Adrenal gland (tissue), 5 donors: Measurements from ENCODE around the gene DOK1.

ENCODE experiments used
- CTCF ChIP-seq, 6 experiments: fragments of 450-650 bp in 4 of 6; fragments of 200-600 bp in 2 of 6; sonication (generic) in 1 of 6; IDR thresholded peaks; 1 replicate in 5 of 6; 2 replicates in 1 of 6; pipeline versions ENCODE4 v1.5.1 to v1.8.0; 2016 to 2021; ENCODE audit warnings: antibody characterized with exemption in 6 of 6, mild to moderate bottlenecking in 2 of 6, moderate library complexity in 1 of 6
- POLR2A ChIP-seq, 2 donors: fragments of 450-650 bp; IDR thresholded peaks; one replicate each; pipeline ENCODE4 v1.6.1; 2017; ENCODE audit warnings: antibody characterized with exemption in 2 of 2, mild to moderate bottlenecking in 2 of 2, moderate library complexity in 1 of 2
- donor health status: DM: no; HTN: no; CAD: no.

DNA sequence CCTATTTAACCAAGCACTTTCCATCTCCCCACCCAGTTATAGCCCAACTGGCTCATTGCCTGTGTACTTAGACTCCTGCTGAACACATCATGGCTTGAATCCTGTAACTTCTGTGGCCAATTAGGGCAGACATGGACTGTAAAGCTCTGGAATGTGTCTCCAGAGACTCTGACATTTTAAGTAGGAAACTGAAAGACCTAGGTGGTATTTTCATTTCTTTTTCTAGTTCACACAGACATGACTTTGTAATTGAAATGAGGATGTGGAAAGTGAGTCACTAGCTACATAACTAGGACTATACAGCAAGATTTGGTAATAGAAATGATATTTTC lies 12.2 kb downstream of the DOK1 start:
- TF ChIP-seq CTCF (IDR thresholded peaks at IDR 0.05) = no peak
- TF ChIP-seq POLR2A (IDR thresholded peaks at IDR 0.05) = no peak
